ENCODE results near the gene GUCY1B1.

Gene GUCY1B1

DNA sequence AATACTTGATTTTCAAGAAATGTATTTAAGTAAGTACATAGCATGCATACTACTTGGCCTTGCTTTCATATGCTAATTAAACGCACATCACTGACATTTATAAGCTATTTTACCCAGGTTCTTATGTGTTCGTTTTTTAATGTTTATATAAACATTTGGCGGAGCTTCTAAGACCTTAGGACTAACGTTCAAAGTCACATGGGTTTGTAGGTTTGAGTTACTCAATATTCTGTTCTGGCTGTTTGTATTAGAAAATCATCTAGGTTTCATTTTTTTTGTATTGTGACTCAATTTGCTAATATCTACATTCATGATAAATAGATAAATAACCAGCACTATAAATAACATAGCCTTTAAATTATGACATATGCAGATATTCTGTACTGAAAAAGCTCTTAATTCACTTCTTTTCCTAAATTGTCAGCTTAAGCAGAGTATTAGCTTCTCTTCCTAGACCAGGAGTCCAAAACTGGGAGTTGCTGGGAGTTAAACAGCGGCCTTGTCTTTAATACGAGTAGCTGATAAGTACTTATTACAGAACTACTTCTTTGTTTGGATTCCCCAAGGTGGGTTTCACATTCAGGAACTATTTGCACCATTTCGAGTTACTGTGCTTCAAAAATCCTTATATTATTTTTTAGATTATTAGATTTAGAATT, 42.0 kb downstream of the GUCY1B1 start:
- no peak for DNase-seq

DNA sequence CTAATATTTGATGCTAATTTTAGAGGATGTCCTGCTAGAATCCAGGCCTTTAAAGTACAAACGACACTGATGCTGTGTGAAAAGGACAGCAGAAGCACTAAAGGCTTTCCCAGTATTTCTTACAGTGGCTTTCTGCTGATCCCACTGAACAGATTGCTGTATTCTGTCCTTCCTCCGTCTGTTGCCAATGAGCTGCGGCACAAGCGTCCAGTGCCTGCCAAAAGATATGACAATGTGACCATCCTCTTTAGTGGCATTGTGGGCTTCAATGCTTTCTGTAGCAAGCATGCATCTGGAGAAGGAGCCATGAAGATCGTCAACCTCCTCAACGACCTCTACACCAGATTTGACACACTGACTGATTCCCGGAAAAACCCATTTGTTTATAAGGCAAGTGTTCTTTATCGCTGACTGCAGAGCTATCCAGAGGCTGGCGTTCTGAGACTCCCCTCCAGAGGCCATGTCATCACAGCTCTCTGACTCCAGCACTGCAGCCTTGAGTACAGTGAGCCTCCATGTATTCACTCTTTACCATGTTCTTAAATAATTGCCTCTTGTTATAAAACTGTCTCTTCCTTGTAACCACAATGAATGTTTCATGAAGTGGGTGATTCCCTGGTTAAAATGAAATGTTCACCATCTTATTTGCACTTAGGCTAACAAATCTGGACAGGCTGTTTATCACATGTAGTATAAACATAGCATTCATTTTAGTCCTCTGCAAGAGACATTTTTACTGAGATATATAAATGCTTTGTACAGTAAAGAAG, 43.6 kb downstream of the GUCY1B1 start:
- DNase-seq = no peak

DNA sequence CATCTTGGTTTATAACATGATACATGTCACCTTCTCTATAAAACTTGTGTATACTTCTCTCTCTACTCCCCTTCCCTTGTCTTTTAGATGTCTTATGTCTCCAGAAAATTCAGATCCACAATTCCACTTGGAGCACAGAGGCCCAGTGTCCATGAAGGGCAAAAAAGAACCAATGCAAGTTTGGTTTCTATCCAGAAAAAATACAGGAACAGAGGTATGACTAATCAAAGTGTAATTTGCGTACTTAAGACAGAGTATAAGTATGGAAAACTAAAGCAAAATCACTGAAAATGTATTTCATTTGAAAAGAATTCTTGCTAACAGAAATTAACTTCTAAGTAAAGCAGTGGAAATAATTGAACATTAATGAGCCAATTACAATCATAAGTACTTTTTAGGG, 46.2 kb downstream of the GUCY1B1 start:
- DNase-seq = no peak

DNA sequence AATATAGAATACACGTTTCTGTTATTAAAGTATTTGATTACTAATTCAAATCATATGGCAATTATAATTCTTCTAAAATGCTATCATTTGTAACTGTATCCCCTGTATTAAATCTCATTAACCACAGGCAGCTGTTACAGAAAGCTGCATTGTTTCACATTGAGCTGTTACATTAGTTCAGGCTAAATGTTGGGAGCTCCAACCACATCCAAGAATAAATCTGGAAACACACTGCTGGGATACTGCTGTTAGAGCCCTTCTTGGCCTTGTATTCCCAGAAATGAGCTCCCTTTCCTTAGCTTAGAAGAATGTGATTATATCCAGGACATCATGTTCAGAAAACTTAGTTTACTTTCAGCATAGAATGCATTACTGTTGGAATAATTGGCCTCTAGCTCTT, 48.2 kb downstream of the GUCY1B1 start:
- DNase-seq = no peak

DNA sequence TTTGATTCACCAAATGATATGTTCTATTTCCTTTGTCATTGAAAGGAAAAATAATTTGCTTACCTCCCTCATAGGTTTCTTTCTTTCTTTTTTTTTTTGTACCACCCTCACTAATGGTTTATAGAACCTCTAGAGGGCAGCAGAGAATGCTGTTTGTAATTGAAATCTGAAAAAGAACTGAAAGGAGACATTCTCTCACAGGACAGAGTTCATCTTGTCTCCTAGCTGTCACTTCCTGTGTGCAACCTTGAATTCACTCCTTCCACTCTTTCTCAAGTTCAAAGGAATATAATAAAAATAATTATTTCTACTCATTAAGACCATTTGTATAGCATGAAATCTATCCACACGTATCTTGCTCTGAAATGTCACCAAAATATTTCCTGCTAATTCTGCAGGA, 51.0 kb downstream of the GUCY1B1 start:
- DNase-seq = peak; percentile 35

DNA sequence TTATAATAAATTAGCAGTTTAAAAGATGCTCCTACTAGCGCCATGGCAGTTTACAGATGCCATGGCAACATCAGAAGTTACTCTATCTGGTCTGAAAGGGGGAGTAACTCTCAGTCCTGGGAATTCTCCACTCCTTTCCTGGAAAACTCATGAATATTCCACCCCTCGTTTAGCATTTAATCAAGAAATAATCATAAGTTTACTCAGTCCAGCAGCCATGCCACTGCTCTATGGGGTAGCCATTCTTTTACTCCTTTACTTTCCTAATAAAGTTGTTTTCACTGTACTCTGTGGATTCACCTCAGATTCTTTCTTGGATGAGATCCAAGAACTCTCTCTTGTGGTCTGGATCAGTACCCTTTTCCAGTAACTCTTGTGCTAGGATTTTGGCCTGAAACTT, 52.3 kb downstream of the GUCY1B1 start:
- no peak for DNase-seq

DNA sequence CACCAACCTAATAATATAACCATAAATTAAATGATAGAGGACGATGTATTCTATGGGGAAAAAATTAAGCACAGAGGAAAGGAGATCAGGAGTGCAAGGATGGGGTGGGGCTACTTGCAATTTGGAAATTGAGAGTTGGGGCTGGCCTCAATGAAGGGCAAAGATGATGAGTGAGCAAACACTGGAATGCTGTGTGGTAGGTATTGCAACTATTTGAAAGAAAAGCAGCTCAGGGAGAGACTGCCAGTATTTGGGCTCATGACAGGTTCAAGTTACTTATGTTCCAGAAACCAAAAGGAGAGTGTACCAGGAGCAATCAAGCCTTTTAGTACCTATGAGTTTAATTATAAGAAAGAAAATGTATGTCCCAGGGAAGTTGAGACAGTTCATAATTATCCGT, 59.8 kb downstream of the GUCY1B1 start:
- DNase-seq = no peak

DNA sequence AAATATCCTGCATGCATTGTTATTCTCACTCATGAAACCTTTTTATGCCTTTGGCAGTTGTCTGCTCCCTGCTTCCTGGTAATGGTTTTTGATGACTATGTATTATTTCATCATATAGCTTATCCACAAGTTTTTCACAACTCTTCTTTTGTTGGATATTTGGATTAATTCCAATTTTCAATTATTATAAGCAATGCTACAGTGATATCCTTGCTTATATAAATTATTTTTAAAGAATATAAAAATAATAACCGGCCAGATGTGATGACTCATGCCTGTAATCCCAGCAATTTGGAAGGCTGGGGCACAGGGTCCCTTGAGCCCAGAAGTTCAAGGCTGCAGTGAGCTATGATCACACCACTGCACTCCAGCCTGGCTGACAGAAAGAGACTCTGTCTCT, 60.2 kb downstream of the GUCY1B1 start:
- no peak for DNase-seq

DNA sequence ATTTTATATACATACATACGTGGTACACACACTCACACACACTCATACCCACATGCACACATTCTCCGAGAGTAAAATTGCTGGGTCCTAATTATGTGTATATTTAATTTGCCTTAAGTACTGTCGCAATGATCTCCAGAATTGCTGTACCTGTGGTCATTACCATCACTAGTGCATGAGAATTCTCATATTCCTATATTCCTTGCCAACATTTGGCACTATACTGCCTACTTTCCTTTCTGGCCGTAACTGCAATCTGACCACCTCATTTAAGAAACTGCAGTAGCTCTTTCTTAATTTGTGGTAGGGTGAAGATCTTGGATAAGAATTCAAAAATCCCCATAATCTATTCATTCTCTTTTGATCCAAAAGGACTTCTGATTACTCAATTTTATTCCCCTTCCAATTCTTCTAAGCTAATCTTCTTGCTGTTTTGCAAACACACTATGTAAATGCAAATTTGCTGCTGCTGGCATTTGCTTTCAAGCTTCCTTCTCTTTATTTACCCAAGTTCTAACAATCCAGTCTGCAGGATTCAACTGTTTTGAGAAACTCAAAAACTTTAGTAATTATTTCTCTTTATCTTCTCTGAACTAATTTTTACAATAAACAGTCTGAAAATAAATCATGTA, 62.2 kb downstream of the GUCY1B1 start:
- no peak for DNase-seq

DNA sequence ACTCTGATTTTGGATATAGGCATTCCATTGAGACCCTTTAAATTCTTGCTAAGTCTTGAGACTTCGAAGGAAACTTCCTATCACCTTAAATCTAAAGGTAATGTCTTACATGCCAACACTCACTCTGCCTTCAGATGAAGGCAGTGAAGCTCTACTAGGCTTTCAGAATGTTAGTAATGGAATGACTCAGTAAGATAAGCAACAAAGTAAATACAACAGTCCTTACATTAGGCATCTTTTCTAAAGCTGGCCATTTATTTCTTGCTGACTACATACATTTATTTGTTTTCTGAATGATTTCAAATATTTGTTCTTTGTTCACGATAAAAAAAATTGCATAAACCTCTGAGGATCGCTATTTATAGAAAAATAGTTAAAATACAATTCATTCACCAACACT, 63.8 kb downstream of the GUCY1B1 start:
- no peak for DNase-seq

DNA sequence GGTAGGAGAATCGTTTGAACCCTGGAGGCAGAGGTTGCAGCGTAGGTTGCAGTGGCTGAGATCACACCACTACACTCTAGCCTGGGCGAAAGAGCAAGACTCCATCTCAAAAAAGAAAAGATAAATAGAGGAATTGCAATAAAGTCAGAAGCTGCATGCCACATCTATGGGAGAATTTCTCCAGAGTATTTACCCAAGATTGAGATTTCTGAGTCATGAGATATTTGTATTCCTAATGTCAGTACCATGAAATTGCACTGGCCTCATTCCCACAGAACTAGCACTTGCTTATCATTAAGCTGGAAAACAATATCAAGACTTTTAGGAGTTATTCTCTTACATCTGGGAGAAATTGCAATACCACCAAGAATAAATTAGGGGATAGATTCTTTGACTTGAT, 69.8 kb downstream of the GUCY1B1 start:
- no peak for DNase-seq

DNA sequence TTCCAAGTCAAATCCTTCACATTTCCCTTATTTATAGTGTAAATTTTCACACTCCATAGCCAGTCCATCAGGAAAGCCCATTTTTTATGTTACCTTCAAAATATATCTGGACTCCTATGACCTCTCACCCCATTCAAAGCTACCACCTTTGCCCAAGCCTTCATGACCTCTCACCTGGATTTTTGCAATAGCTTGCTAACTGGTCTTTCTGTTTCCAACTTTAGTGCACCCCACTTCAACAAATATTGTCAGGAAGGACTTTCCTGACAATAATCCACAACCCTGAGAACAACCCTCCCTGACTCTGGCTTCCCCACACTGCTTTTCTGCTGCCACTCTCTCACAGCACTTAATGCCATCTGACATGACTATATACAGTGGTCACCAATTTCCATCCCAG, 73.8 kb downstream of the GUCY1B1 start:
- no peak for DNase-seq

DNA sequence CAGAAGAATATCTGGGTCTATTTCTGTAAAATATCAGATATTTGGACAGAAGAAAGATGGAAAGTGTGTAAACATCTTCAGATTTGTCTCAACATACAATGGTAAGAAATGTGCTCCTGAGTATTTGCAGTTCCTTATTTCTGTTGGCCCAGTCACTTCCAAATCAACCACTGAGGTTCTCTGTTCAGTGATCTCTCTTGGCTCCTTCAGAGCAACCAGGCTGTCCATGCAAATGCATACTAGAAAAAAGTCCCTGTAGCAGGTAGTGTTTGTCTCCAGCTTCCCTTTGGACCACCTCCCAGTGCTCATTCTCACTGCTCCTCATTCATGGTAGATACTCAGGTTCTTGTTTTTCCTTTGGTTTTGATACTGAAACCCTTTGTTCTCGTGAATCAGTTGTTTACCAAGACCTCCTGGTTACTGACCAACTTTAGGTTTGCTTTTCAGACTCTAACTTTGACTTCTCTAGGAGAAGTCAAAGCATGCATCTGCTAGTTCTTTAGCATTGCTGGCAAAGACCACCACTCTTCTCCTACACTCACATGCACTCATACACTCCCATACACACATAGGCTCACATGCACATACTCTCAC, 78.5 kb downstream of the GUCY1B1 start:
- no peak for DNase-seq

DNA sequence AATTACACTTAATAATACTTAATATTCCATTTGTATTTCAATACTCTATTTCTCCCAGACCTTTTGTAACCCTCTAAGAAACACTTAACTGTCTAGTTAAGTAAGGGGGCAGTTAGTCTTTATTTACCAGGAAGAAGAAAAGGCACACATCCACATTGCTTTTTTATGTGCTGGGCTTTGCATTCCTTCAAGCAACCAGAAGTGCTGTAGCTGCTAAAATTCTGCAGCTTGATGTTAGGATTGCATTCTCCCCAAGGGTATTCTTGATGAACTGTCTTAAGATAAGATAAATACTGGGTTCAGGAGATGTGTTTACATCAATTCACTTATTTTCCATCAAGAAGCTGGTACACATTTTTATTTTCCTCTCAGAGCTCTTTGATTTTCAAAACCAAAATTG, 83.3 kb downstream of the GUCY1B1 start:
- DNase-seq = no peak

DNA sequence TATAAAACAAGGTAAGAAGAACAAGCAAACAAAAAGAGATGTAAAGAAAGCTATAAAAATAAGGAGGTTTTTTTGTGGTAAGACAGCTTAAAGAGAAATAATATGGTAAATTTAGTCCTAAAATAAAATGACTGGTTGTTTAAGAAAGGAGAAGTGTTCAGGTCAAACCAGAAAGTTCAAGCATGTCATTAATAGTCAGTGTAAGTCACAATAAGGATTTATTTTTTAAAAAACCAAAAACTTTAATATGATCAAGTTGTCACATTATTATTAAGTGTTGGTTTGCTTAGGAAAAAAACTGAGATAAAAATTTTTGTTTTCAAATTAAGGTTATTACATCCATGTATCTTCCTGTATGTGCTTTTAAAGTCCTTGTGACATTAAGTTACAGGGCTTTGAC, 88.1 kb downstream of the GUCY1B1 start:
- no peak for DNase-seq

DNA sequence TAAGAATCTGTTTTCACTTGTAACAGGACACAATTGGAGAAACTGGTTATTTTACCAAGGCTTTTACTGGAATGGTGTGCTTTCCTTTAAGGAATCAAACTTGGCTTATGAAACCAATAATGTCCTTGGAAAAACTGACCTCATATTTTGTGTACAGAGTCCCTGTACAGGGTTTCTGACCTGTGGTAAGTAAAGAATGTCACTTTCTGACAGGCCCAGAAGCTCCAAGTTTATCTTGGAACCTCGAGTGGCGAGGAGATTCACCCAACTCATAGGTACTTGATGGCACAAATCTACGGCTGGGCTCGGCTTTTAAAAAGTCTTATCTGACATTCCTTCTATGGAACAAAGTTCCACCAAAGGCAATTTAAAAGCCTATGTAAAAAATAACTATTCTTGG, 90.2 kb downstream of the GUCY1B1 start:
- no peak for DNase-seq

DNA sequence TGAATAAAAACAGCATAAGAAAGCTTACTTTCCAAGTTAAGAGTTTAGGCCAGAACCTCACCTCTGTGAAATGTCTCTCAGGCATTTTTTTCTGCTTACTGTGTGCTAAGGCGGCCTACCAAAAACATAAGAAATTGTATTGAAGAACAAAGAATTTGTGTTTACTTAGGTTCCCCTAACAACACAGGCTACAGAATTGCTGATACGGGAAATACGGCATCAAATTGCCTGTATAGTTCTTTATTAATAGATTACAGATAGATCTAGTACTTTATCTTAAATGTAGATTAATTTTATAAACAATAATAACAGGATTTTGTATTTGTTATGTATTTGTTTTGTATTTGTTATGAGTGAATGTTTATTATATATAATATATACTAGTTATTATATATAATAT, 94.4 kb downstream of the GUCY1B1 start:
- DNase-seq = no peak

DNA sequence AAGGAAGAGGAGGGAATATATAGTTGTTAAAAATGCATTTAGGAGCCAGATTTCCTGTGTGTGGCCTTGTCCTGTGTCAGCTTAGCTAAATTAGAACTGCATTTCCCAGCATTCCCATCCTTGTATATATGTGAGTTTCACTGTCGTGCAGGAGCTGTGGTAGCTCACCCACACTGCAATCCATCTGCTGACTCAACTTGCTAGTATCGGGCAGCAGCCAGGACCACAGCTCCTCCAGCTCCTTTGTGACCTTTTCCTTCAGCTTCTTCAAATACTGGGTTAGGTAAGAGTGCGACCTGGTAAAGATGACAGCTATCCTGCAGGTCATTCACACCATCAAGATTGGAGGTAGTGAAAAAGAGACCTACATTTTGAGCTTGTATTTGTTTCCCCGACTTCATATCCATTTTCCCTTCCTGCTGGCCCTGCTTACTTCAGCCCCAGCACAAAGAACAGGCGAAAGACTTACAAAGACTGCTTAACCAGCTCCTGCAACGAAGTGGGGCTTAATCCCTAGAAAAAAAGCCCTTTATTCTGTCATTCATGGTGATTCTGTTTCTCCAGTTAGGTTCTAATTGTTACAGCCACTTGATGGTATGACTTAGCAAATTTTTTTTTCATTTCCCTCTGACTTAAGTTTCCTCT, 95.9 kb downstream of the GUCY1B1 start:
- no peak for DNase-seq

DNA sequence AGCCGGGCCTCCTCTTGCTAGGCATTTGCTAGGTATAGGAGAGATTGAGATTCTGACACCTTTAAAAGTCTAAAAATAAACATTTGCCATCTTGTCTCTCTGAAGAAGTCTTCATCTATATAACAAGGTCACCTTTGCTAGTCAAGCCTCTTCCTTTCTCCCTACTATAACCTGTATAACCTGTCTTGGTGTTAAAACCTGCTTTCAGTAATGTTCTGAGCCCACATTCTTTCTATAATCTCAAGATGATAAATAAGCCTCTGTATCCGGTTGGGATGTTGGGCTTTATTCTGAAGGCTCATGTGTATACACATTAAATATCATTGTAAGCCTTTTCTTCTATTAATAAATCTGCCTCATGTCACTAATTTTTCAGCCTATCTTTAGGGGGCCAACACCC, 97.1 kb downstream of the GUCY1B1 start:
- DNase-seq = no peak
